Measurements from ENCODE around the gene TMOD1. TPM values are rescaled to one million over a fixed set of nuclear protein-coding genes. Genes with fewer than 3 reads are reported as not detected.

The TMOD1 gene
- total and polyA plus RNA-seq, 2 donors (not counting 1 experiment from before 2014, with no cell fraction given): 0.98 to 4.0 TPM

GRCh38 chr9:97567182-97567893, 65.9 kb downstream of the TMOD1 start:
- Histone ChIP-seq H3K4me1 (ENCODE audit: control insufficient read depth, extremely low read depth, insufficient read depth, low read length) (peaks cover 3% of the 10 kb centered on the region), H3K27ac (ENCODE audit: insufficient read depth, low read length) (no peak overlapping the region), H3K9ac (ENCODE audit: insufficient read depth, low read length) (no peak overlapping the region)

GRCh38 chr9:97567894-97568202, 66.4 kb downstream of the TMOD1 start:
- no peaks in the 10 kb centered on the region for H3K9me3 ChIP-seq (ENCODE audit: control insufficient read depth, insufficient read depth, low read depth, low read length)
- no peak overlapping the region for H3K4me3 ChIP-seq (replicated peaks in 1 of 4; ENCODE audit: control extremely low read depth in 1 of 4, insufficient read depth in 1 of 4, low read depth in 3 of 4, low read length in 4 of 4)
- H3K27ac ChIP-seq (ENCODE audit: insufficient read depth, low read length): no peak overlapping the region
- H3K9ac ChIP-seq (ENCODE audit: insufficient read depth, low read length): no peak overlapping the region
- no peaks in the 10 kb centered on the region for H3K27me3 ChIP-seq (ENCODE audit: control insufficient read depth, insufficient read depth, low read length)
- TF ChIP-seq CTCF (conservative IDR thresholded peaks at IDR 0.05 in 1 of 2, IDR thresholded peaks at IDR 0.05 in 1 of 2; ENCODE audit: low read depth in 1 of 2, low read length in 2 of 2) (no peak), EZH2 (IDR thresholded peaks at IDR 0.05; ENCODE audit: low read length, missing control alignments) (no peak)
- no peaks in the 10 kb centered on the region for H3K36me3 ChIP-seq (ENCODE audit: control insufficient read depth, insufficient read depth, low read length)
- no peak overlapping the region for H3K4me2 ChIP-seq (ENCODE audit: extremely low read depth, insufficient read depth, low read length)
- no peak overlapping the region for H2AFZ ChIP-seq (ENCODE audit: low read length)
- H3K79me2 ChIP-seq (ENCODE audit: control insufficient read depth, insufficient read depth, low read length): no peaks in the 10 kb centered on the region
- H3K4me1 ChIP-seq (ENCODE audit: control insufficient read depth, extremely low read depth, insufficient read depth, low read length): peaks cover 3% of the 10 kb centered on the region
- no peaks in the 10 kb centered on the region for H4K20me1 ChIP-seq (ENCODE audit: control insufficient read depth, extremely low read depth, insufficient read depth, low read length)
- DNase-seq (ENCODE audit: low read depth in 2 of 2): no peak

More at GRCh38 chr9:97567182-97567893, 65.9 kb downstream of the TMOD1 start:
- DNase-seq (ENCODE audit: low read depth in 2 of 2): no peak
- H3K4me3 ChIP-seq (replicated peaks in 1 of 4; ENCODE audit: control extremely low read depth in 1 of 4, insufficient read depth in 1 of 4, low read depth in 3 of 4, low read length in 4 of 4): no peak overlapping the region
- no peak overlapping the region for H3K4me2 ChIP-seq (ENCODE audit: extremely low read depth, insufficient read depth, low read length)
- H4K20me1 ChIP-seq (ENCODE audit: control insufficient read depth, extremely low read depth, insufficient read depth, low read length): no peaks in the 10 kb centered on the region
- TF ChIP-seq EZH2 (IDR thresholded peaks at IDR 0.05; ENCODE audit: low read length, missing control alignments) (no peak), CTCF (conservative IDR thresholded peaks at IDR 0.05 in 1 of 2, IDR thresholded peaks at IDR 0.05 in 1 of 2; ENCODE audit: low read depth in 1 of 2, low read length in 2 of 2) (no peak)
- no peak overlapping the region for H2AFZ ChIP-seq (ENCODE audit: low read length)
- H3K79me2 ChIP-seq (ENCODE audit: control insufficient read depth, insufficient read depth, low read length): no peaks in the 10 kb centered on the region
- no peaks in the 10 kb centered on the region for H3K36me3 ChIP-seq (ENCODE audit: control insufficient read depth, insufficient read depth, low read length)
- H3K9me3 ChIP-seq (ENCODE audit: control insufficient read depth, insufficient read depth, low read depth, low read length): no peaks in the 10 kb centered on the region
- H3K27me3 ChIP-seq (ENCODE audit: control insufficient read depth, insufficient read depth, low read length): no peaks in the 10 kb centered on the region

GRCh38 chr9:97568461-97569275, 67.2 kb downstream of the TMOD1 start:
- Histone ChIP-seq H3K4me3 (replicated peaks in 1 of 4; ENCODE audit: control extremely low read depth in 1 of 4, insufficient read depth in 1 of 4, low read depth in 3 of 4, low read length in 4 of 4) (no peak overlapping the region), H3K36me3 (ENCODE audit: control insufficient read depth, insufficient read depth, low read length) (no peaks in the 10 kb centered on the region), H4K20me1 (ENCODE audit: control insufficient read depth, extremely low read depth, insufficient read depth, low read length) (no peaks in the 10 kb centered on the region), H3K27ac (ENCODE audit: insufficient read depth, low read length) (no peak overlapping the region), H2AFZ (ENCODE audit: low read length) (no peak overlapping the region), H3K79me2 (ENCODE audit: control insufficient read depth, insufficient read depth, low read length) (no peaks in the 10 kb centered on the region), H3K9ac (ENCODE audit: insufficient read depth, low read length) (no peak overlapping the region), H3K4me2 (ENCODE audit: extremely low read depth, insufficient read depth, low read length) (no peak overlapping the region), H3K9me3 (ENCODE audit: control insufficient read depth, insufficient read depth, low read depth, low read length) (no peaks in the 10 kb centered on the region), H3K4me1 (ENCODE audit: control insufficient read depth, extremely low read depth, insufficient read depth, low read length) (peaks cover 3% of the 10 kb centered on the region), H3K27me3 (ENCODE audit: control insufficient read depth, insufficient read depth, low read length) (no peaks in the 10 kb centered on the region)
- no peak for DNase-seq (ENCODE audit: low read depth in 2 of 2)
- TF ChIP-seq CTCF (conservative IDR thresholded peaks at IDR 0.05 in 1 of 2, IDR thresholded peaks at IDR 0.05 in 1 of 2; ENCODE audit: low read depth in 1 of 2, low read length in 2 of 2) (no peak), EZH2 (IDR thresholded peaks at IDR 0.05; ENCODE audit: low read length, missing control alignments) (no peak)

Measured in fibroblast of lung (primary cell).